Activated T-cell treated with anti-CD3 and anti-CD28 coated beads, Interleukin-2, amount 50 U/mL, for 48 hours (primary cell): ENCODE results near the gene RGS21.
"Not testable (repeated sequence)": the region's sequence is repeated elsewhere in the genome, so short reads cannot be mapped to it uniquely, and the experiment has no call there.

Experiments
- DNase-seq, 2 experiments: peaks; one replicate each; pipeline ENCODE4 v3.0.0-alpha.2; 2020

The RGS21 gene, protein sequence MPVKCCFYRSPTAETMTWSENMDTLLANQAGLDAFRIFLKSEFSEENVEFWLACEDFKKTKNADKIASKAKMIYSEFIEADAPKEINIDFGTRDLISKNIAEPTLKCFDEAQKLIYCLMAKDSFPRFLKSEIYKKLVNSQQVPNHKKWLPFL

DNA sequence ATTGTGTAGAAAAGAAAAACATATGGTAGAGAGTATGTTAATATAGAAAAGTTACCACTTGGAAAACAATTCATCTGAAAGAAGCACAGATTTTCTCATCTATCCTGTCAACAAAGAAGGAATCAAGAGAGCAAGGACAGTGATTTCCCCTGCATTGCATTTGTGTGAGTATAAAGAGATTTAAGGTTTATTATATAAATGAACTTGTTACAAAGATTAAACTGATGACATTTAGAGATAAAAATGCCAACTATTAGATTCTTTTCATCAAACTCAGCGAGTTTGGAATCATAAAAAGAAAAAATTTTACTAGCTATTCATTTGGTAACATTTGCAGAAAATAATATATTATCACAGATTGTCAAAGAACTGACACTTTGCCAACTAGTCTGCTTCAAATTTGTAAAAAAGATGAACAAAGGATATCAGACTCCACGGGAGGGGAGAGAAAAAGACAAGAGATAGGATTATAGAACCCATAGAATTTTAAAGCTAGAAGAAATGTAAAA is at the start of gene RGS21:
Gene RGS21, plus strand, starts transcription at position 51 of the 509 bp plus-strand sequence. CDS start 26,045 bp downstream, outside the sequence.
- no peak for DNase-seq

DNA sequence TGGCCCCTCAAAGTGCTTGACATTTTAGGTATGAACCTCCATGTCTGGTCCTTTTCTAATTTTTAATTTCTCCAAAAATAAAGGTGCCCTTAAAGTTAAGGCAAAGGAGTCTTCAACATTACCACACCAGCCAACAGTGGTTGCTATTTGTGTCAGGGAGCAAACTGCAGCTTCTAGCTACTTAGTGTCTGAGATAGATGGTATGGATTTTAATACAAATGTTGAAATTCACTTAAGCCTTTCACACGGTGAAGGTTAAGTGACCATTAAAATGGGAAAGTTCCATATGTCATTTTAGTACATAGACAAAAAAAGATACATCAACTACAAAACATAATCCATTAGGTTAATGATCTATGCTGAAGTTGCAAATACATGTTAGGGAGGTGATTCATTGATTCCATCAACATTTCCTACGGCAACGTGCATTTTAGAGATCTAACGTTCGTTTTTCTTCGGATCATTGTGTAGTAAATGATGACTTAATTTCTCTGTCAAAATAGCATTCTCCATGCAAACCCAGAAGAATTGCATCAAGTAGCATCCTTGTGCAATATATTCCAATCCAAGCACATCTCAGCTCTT is 48.2 kb upstream of the RGS21 start:
- DNase-seq = no peak

GRCh38 chr1:192270398-192270797 is 46.4 kb upstream of the RGS21 start:
- DNase-seq = no peak

- no peak for DNase-seq
Measured at GRCh38 chr1:192272732-192273131, 44.1 kb upstream of the RGS21 start.

- no peak for DNase-seq
Measured at GRCh38 chr1:192274588-192274987, 42.2 kb upstream of the RGS21 start.

DNA sequence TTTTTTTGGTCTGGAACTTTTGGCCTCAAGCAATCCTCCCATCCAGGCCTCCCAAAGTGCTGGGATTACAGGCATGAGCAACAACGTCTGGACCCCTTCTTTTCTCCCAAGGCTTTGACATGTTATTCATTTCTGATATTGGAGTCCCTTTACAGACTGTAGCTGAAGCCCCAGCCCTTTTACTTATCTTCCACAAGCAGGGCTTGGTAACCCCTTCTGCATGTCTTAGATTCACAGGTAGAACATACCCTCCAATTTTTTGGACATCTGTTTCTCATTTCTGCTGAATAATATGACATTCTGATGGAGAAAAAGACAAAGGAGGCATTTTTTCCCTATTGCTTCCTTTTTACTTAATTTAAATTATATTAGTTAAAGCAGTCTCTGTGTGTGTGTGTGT is 39.2 kb upstream of the RGS21 start:
- no peak for DNase-seq

DNA sequence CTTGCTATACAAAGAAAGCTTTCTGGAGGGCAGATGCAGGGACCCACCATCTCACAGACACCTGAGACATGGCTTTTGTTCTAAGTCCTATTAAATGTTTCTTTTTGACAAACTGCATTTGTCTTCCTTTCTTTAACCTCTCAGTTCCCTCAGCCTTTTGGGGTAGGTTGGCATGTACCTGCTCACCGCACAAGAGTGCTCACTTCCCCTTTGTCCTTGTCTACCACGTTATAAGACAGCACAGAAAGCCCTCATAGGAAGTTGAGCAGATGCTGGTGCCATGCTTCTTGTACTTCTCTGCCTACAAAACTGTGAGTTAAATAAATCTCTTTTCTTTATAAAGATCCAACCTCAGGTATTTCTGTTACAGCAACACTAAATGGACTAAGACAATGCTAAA is 31.9 kb upstream of the RGS21 start:
- no peak for DNase-seq

DNA sequence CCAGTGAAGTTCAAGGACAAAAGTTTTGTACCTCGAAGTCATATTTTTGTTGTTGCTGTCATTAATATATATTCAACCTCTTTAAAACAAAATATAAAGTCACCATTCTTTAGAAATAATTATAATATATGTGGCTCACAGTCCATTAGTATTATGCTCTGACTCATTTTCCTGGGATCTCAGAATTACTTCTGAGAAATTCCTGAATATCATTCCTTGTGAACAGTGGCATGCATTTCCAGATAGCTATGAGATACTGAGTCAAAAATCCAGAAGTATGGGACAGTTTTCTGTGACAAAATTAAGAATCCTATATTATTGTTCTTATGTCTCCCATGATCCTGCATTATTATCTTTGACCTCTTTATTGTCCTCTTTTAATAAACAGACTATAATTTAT is 13.8 kb upstream of the RGS21 start:
- no peak for DNase-seq

- not testable (repeated sequence) for DNase-seq
Measured at GRCh38 chr1:192308314-192308713, 8.5 kb upstream of the RGS21 start.

- no peak for DNase-seq
Measured at GRCh38 chr1:192311281-192311680, 5.5 kb upstream of the RGS21 start.

- DNase-seq = no peak
Measured at GRCh38 chr1:192327997-192328396, 11.2 kb downstream of the RGS21 start.

DNA sequence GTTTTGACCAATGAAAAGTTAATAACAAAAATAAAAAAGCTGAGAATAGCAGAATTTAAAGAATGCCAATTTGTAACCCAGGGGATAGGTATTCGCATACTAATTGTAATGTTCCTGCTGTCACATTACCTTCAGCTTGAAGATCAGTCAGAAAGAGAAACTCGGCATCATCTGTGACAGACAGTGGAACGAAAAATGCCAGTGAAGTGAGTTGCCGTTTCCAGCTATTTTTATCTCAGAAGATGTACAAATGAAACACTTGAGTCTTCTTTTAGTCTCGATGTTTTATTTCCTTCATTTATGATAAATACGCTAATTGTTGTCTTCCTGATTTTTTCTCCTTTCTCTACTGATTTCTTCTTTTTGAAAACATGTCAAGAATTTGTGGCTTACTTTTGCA is 26.1 kb downstream of the RGS21 start:
- no peak for DNase-seq

- no peak for DNase-seq
Measured at GRCh38 chr1:192343344-192343743, 26.6 kb downstream of the RGS21 start.

- no peak for DNase-seq
Measured at GRCh38 chr1:192349314-192349713, 32.5 kb downstream of the RGS21 start.

DNA sequence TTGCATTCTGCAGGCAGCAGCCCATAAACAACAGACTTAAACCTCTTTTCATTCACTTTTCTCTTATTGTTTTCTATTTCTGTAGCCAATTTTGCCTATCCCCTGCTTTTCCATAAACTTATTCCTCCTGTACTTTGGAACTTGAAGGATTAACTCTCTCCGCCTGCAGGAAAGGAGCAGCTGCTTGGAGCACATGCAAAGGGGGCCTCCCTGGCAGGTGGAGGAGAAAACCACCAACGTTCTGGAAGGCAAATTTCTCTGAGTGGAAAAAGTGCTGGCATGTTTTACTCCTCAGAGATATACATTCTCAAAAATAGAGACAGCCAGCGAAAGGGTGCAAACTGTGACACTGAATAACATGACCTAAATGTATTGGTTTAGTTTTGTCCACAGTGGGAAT is 33.6 kb downstream of the RGS21 start:
- no peak for DNase-seq

DNA sequence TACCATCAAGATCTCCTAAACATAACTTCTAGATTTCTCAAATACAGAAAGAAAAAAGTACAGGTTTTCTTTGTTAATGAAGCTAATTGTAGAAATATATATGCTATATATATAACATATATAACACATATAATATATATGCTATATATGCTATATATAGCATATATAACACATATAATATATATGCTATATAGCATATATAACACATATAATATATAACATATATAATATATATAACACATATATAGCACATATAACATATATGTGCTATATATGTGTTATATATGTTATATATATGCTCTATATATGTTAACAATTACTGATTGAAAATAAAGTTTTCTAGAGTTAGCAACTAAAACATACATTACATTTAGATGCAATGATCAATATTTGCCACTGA is 34.8 kb downstream of the RGS21 start:
- DNase-seq = no peak

- DNase-seq = no peak
Measured at GRCh38 chr1:192357924-192358323, 41.1 kb downstream of the RGS21 start.

- DNase-seq = no peak
Measured at GRCh38 chr1:192358402-192358801, 41.6 kb downstream of the RGS21 start.

- no peak for DNase-seq
Measured at GRCh38 chr1:192358822-192359221, 42.0 kb downstream of the RGS21 start.

DNA sequence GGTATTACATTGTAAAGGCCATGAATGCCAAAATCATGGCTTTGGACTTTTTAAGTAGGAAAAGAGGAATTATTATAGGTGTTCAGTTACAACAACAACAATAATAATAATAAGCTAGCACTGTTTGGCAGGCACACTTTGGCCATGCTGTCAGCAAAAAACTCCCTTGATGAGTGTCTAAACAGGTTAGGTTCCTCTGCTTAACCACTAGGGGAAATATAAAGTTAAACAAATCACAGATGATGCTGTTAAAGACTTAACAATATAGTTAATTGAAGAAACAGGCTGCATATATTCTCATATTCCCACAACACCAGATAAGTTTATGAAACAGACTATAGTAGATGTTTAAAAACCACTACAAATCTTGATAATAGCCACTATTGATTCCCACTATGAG is 46.4 kb downstream of the RGS21 start:
- DNase-seq = no peak

DNA sequence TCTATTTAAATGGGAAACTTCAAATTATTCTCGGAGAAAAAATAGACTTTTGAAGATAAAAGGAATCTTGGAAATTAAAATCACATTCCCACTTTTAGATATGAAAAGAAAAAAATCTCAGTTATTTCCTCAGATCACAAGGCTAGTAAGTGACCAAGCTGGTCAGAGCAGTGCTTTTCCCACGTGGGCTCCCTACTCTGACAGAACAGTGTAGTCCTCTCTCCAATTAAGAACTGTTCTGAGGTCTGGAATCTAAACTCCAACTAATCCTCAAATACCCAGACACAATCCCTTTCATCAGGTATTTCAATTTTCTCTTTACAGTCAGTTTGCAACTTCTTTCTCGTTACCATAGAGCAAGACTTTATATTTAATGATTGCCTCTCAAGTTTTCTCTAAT is 50.6 kb downstream of the RGS21 start:
- DNase-seq = no peak

- DNase-seq = no peak
Measured at GRCh38 chr1:192375306-192375705, 58.5 kb downstream of the RGS21 start.

DNA sequence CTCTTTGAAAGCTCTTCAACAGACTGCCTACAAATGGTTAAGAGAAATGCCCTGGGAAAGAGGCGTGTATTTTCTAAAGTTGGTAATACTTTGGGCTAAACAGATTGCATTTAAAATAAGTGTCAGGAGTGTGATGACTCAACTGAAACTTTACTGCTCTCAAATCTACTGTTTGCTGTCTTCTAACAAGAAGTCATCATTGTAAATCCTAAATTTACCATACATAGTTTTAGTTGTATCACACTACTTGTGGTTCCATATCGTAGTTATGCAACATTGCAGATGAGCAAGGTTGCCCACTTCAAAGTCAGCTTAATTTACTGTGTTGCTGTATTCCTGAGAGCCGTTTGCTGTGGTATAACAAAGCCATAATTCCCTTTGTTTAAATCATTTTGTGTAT is 59.6 kb downstream of the RGS21 start:
- no peak for DNase-seq

GRCh38 chr1:192378276-192378675 is 61.5 kb downstream of the RGS21 start:
- no peak for DNase-seq

DNA sequence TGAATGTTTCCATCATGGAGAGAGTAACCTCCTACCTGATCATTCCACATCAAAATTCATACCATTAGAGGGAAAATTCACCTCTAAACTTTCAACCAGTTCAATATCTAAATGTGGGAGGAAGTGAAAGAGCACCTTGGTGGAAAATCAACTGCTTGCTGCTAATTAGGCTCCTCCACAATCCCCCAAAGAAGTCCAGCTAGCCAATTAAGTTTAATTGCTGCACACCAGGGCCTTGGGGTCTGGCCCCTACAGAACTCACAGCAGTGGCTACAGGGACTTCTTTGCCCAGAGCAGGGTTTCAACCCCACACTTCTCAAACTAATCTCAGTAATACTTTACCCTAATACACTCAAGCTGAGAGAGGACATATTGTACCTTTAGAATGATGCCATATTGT is 62.1 kb downstream of the RGS21 start:
- no peak for DNase-seq
